IMR-90 (cell line): Measurements from ENCODE around the gene ELL. TPM values are rescaled to one million over a fixed set of nuclear protein-coding genes. Genes with fewer than 3 reads are reported as not detected.

Source experiments
- ATAC-seq: fragments of 200-7000 bp; cut with Tn5 transposase; 2 replicates; pipeline ENCODE4 v1.9.1; 2020; ENCODE audit warnings: low read depth, mild to moderate bottlenecking, moderate library complexity
- BruUV-seq: library from RNA; stranded (reverse); fragments of 400-500 nt; replicated peaks from 2 replicates; lab custom pipeline; 2021; lab: Mats Ljungman, UMichigan
- CTCF ChIA-PET: fragments of 300-600 bp; formaldehyde crosslinking; extraction: SDS; loops from one replicate; lab custom pipeline; 2021; ENCODE audit warnings: antibody characterized with exemption; lab: Yijun Ruan, JAX
- POLR2A ChIA-PET: fragments of 300-600 bp; sonication (Branson Sonifier 250); formaldehyde crosslinking; loops from one replicate; lab custom pipeline; 2022; ENCODE audit warnings: antibody characterized with exemption; ENCODE audit not compliant: unreplicated experiment; lab: Charles Lee
- DNase-seq: peaks from one replicate; pipeline ENCODE4 v3.0.0; 2013
- H2AFZ ChIP-seq: replicated peaks from 2 replicates; pipeline ENCODE3; 2013; ENCODE audit warnings: low read length, mild to moderate bottlenecking; ENCODE audit not compliant: poor library complexity
- H2AK5ac ChIP-seq: 2 replicates; pipeline ENCODE4 v1.6.1; 2013; ENCODE audit warnings: low read depth, low read length, inconsistent platforms
- H2AK9ac ChIP-seq: replicated peaks from 2 replicates; pipeline ENCODE3; 2013; ENCODE audit warnings: mild to moderate bottlenecking, low read depth, low read length, moderate library complexity; ENCODE audit not compliant: poor library complexity
- H2BK120ac ChIP-seq: 2 replicates; pipeline ENCODE4 v1.6.1; 2013; ENCODE audit warnings: low read depth, low read length, inconsistent platforms
- H2BK15ac ChIP-seq: 3 replicates; pipeline ENCODE4 v1.6.1; 2013; ENCODE audit warnings: low read depth, low read length, inconsistent platforms
- H2BK20ac ChIP-seq: 2 replicates; pipeline ENCODE4 v1.6.1; 2013; ENCODE audit warnings: low read depth, mild to moderate bottlenecking, inconsistent platforms, low read length, moderate library complexity
- H2BK5ac ChIP-seq: 2 replicates; pipeline ENCODE4 v1.6.1; 2013; ENCODE audit warnings: mild to moderate bottlenecking, low read depth, low read length, inconsistent platforms; ENCODE audit not compliant: poor library complexity, severe bottlenecking
- H3K14ac ChIP-seq: replicated peaks from 2 replicates; pipeline ENCODE4 v1.6.1; 2013; ENCODE audit warnings: low read depth, low read length, inconsistent platforms
- H3K18ac ChIP-seq: 2 replicates; pipeline ENCODE4 v1.6.1; 2013; ENCODE audit warnings: low read depth, low read length, control low read depth
- H3K23ac ChIP-seq: 2 replicates; pipeline ENCODE4 v1.6.1; 2013; ENCODE audit warnings: low read depth, low read length, inconsistent platforms
- H3K27ac ChIP-seq: 2 replicates; pipeline ENCODE4 v1.5.1; 2013; ENCODE audit warnings: mild to moderate bottlenecking, control low read depth, low read length; ENCODE audit not compliant: insufficient read depth
- H3K27me3 ChIP-seq: 2 replicates; pipeline ENCODE4 v1.6.1; 2013; ENCODE audit warnings: low read length; ENCODE audit not compliant: control insufficient read depth, insufficient read depth
- H3K36me3 ChIP-seq: 2 replicates; pipeline ENCODE4 v1.6.1; 2013; ENCODE audit warnings: low read length, mixed read lengths; ENCODE audit not compliant: control insufficient read depth, insufficient read depth
- H3K4ac ChIP-seq: 2 replicates; pipeline ENCODE4 v1.6.1; 2013; ENCODE audit warnings: low read depth, low read length, inconsistent platforms
- H3K4me1 ChIP-seq: 2 replicates; pipeline ENCODE4 v1.6.1; 2013; ENCODE audit warnings: low read length, mixed read lengths; ENCODE audit not compliant: control insufficient read depth, insufficient read depth
- H3K4me2 ChIP-seq: 2 replicates; pipeline ENCODE4 v1.6.1; 2013; ENCODE audit warnings: low read depth, mild to moderate bottlenecking, control low read depth, low read length, moderate library complexity
- H3K4me3 ChIP-seq: 2 replicates; pipeline ENCODE4 v1.5.1; 2013; ENCODE audit warnings: low read depth, mild to moderate bottlenecking, control low read depth, low read length, moderate library complexity; ENCODE audit not compliant: insufficient read depth
- H3K56ac ChIP-seq: 2 replicates; pipeline ENCODE4 v1.6.1; 2013; ENCODE audit warnings: low read length, inconsistent platforms; ENCODE audit not compliant: insufficient read depth; ENCODE audit errors: extremely low read depth
- H3K79me1 ChIP-seq, 2 experiments: 2 replicates each; pipeline ENCODE4 v1.6.1; 2013; ENCODE audit warnings: low read length in 2 of 2, inconsistent platforms in 1 of 2, low read depth in 1 of 2
- H3K9ac ChIP-seq: 2 replicates; pipeline ENCODE4 v1.6.1; 2013; ENCODE audit warnings: low read depth, low read length, control low read depth
- H3K9me1 ChIP-seq: 2 replicates; pipeline ENCODE4 v1.6.1; 2013; ENCODE audit warnings: low read length, inconsistent platforms; ENCODE audit not compliant: insufficient read depth
- H3K9me3 ChIP-seq: 2 replicates; pipeline ENCODE4 v1.6.1; 2013; ENCODE audit warnings: low read length; ENCODE audit not compliant: control insufficient read depth, insufficient read depth
- H4K20me1 ChIP-seq: 2 replicates; pipeline ENCODE4 v1.6.1; 2013; ENCODE audit warnings: low read length, inconsistent platforms; ENCODE audit not compliant: insufficient read depth
- H4K5ac ChIP-seq: 2 replicates; pipeline ENCODE4 v1.6.1; 2013; ENCODE audit warnings: mild to moderate bottlenecking, low read depth, low read length, control low read depth
- H4K8ac ChIP-seq, 2 experiments: 2 replicates each; pipeline ENCODE4 v1.6.1; 2013; ENCODE audit warnings: low read depth in 2 of 2, low read length in 2 of 2, control low read depth in 1 of 2, inconsistent platforms in 1 of 2
- H4K91ac ChIP-seq: 2 replicates; pipeline ENCODE4 v1.6.1; 2013; ENCODE audit warnings: low read depth, low read length, inconsistent platforms; ENCODE audit not compliant: insufficient read depth
- BHLHE40 ChIP-seq: fragments of 150-350 bp; IDR thresholded peaks from 2 replicates; pipeline ENCODE4 v1.6.1; 2016; ENCODE audit warnings: mild to moderate bottlenecking, low read depth, low read length
- CHD1 ChIP-seq: IDR thresholded peaks from 2 replicates; pipeline ENCODE4 v1.6.1; 2012; ENCODE audit warnings: low read depth, low read length, improper control_type of control experiment
- ELK1 ChIP-seq: fragments of 150-350 bp; IDR thresholded peaks from 2 replicates; pipeline ENCODE4 v1.6.1; 2016; ENCODE audit warnings: low read depth, mild to moderate bottlenecking, low read length, moderate library complexity, borderline replicate concordance
- FOS ChIP-seq: fragments of 150-350 bp; IDR thresholded peaks from 2 replicates; pipeline ENCODE4 v1.6.1; 2016; ENCODE audit warnings: low read depth, low read length
- MAFK ChIP-seq: IDR thresholded peaks from 2 replicates; pipeline ENCODE4 v1.6.1; 2012; ENCODE audit warnings: low read depth, low read length, improper control_type of control experiment
- RAD21 ChIP-seq: IDR thresholded peaks from 2 replicates; pipeline ENCODE4 v1.6.1; 2012; ENCODE audit warnings: low read length, improper control_type of control experiment
- RCOR1 ChIP-seq: IDR thresholded peaks from 2 replicates; pipeline ENCODE4 v1.6.1; 2012; ENCODE audit warnings: mild to moderate bottlenecking, low read length, improper control_type of control experiment; ENCODE audit not compliant: insufficient replicate concordance
- WGBS, 2 experiments: methylation state at CpG; one replicate each; pipeline versions ENCODE4 v1.1.5 to v1.1.7; 2013; ENCODE audit warnings: missing lambda C conversion rate in 2 of 2; ENCODE audit not compliant: insufficient read length in 1 of 2; ENCODE audit errors: extremely low coverage in 2 of 2; 5-methylcytosine and 5-hydroxymethylcytosine counted together
- dilution Hi-C: fragments of 300-500 bp; cut with HindIII; formaldehyde crosslinking; loops from one replicate; pipeline ENCODE4 v1.14.3; 2018; ENCODE audit warnings: low sequenced_read_pairs; ENCODE audit not compliant: unreplicated experiment
- in situ Hi-C: fragments of 300-500 bp; cut with MboI; formaldehyde crosslinking; loops from 3 replicates; pipeline ENCODE4 v1.14.3; 2019; ENCODE audit warnings: low sequenced_read_pairs, inconsistent platforms, mixed read lengths
- intact Hi-C: fragments of 100-400 bp; cut with micrococcal nuclease; formaldehyde crosslinking; loops from 2 replicates; pipeline ENCODE4 v1.10.0; 2022
- polyA plus RNA-seq, 3 experiments: library from polyadenylated mRNA; depleted of rRNA; stranded (reverse); fragments of >200 nt; gene quantifications; 2 replicates each; pipeline ENCODE4 v1.2.3, GENCODE V29; 2012; ENCODE audit warnings: low replicate concordance in 1 of 3
- total RNA-seq: library from RNA; depleted of rRNA; stranded (reverse); fragments of >200 nt; gene quantifications from 2 replicates; pipeline ENCODE4 v1.2.3, GENCODE V29; 2012
- TF ChIP-seq, protein P1 (sequence below): conservative IDR thresholded peaks from 2 replicates; pipeline ENCODE4 v1.5.1; 2012; ENCODE audit warnings: mild to moderate bottlenecking, low read depth, low read length, improper control_type of control experiment

Gene ELL
- total and polyA plus RNA-seq, 2 of the 4 experiments (the other 2 are of a cell fraction) = 6.3 to 13.1 TPM

GRCh38 chr19:18477042-18477779 is 44.7 kb downstream of the ELL start:
- Histone ChIP-seq H4K91ac (no peak overlapping the region), H2BK15ac (peak overlapping the region; percentile 8; the same call in 1 of the 3 replicates), H3K4me1 (peaks cover 40% of the 10 kb centered on the region), H3K4ac (peak overlapping the region; percentile 25; the same call in 1 of the 2 replicates), H3K36me3 (peaks cover 6% of the 10 kb centered on the region; the same call in 1 of the 2 replicates), H4K8ac (0 out of 4 replicates have a peak overlapping the region, but pooled peaks of 1 of the 2 experiments have one; percentile 12), H3K9me3 (no peaks in the 10 kb centered on the region), H2BK20ac (peak overlapping the region; percentile 59; the same call in 1 of the 2 replicates), H2AFZ (peak overlapping the region; percentile 34), H3K9me1 (peaks cover 53% of the 10 kb centered on the region), H3K18ac (no peak overlapping the region), H3K23ac (no peak overlapping the region), H2AK9ac (peak overlapping the region; percentile 56), H2BK120ac (no peak overlapping the region), H3K9ac (no peak overlapping the region), H3K79me1 (peaks cover 39 to 98% of the 10 kb centered on the region in 2 experiments), H3K4me3 (no peak overlapping the region), H3K27ac (no peak overlapping the region), H3K56ac (no peak overlapping the region), H3K14ac (no peak overlapping the region), H3K27me3 (no peaks in the 10 kb centered on the region), H4K5ac (no peak overlapping the region), H3K4me2 (no peak overlapping the region), H2AK5ac (peak overlapping the region; percentile 64), H4K20me1 (peaks cover 66% of the 10 kb centered on the region), H2BK5ac (no peak overlapping the region)
- ChIA-PET POLR2A (no interaction called here), CTCF (no interaction called here)
- DNase-seq (no peak), ATAC-seq (no peak)
- no TSS peak for BruUV-seq
- TF ChIP-seq RAD21 = no peak
- no peak for TF ChIP-seq CHD1
- TF ChIP-seq ELK1 = no peak
- no peak for TF ChIP-seq BHLHE40
- TF ChIP-seq MAFK = no peak
- no peak for TF ChIP-seq RCOR1
- TF ChIP-seq, protein P1, sequence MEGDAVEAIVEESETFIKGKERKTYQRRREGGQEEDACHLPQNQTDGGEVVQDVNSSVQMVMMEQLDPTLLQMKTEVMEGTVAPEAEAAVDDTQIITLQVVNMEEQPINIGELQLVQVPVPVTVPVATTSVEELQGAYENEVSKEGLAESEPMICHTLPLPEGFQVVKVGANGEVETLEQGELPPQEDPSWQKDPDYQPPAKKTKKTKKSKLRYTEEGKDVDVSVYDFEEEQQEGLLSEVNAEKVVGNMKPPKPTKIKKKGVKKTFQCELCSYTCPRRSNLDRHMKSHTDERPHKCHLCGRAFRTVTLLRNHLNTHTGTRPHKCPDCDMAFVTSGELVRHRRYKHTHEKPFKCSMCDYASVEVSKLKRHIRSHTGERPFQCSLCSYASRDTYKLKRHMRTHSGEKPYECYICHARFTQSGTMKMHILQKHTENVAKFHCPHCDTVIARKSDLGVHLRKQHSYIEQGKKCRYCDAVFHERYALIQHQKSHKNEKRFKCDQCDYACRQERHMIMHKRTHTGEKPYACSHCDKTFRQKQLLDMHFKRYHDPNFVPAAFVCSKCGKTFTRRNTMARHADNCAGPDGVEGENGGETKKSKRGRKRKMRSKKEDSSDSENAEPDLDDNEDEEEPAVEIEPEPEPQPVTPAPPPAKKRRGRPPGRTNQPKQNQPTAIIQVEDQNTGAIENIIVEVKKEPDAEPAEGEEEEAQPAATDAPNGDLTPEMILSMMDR = 0 out of 2 replicates have a peak, but pooled peaks have one; percentile 13
- TF ChIP-seq FOS = no peak
- dilution Hi-C loops = no loop called here
- intact Hi-C loops = no loop called here
- in situ Hi-C loops = no loop called here
- 93% methylated on average over 8 of the region's 24 CpGs; no CpG with 5 or more reads in 1 of the 2 experiments for WGBS, 2 experiments
